Measurements from ENCODE around the gene ZBTB46. TPM values are rescaled to one million over a fixed set of nuclear protein-coding genes. Genes with fewer than 3 reads are reported as not detected.

Gene ZBTB46
- total RNA-seq, 2 donors from 2014 or later = 7.9 to 12.2 TPM

GRCh38 chr20:63846128-63846771 is 15.2 kb upstream of the ZBTB46 start:
- H3K4me3 ChIP-seq = no peak overlapping the region
- H3K27ac ChIP-seq = no peak overlapping the region

GRCh38 chr20:63844511-63844991 is 13.5 kb upstream of the ZBTB46 start:
- Histone ChIP-seq H3K27me3 (replicated peaks; ENCODE audit: insufficient read depth) (peaks cover 6% of the 10 kb centered on the region), H3K36me3 (no peaks in the 10 kb centered on the region), H3K4me3 (no peak overlapping the region), H3K4me1 (replicated peaks) (no peaks in the 10 kb centered on the region), H3K9me3 (no peaks in the 10 kb centered on the region), H3K27ac (no peak overlapping the region)
- 68% methylated on average over 9 of the region's 9 CpGs for WGBS
- TF ChIP-seq POLR2A (IDR thresholded peaks at IDR 0.05) = no peak
- TF ChIP-seq CTCF (IDR thresholded peaks at IDR 0.05) = no peak
- no peak for TF ChIP-seq POLR2AphosphoS5 (IDR thresholded peaks at IDR 0.05)
- DNase-seq (ENCODE audit: low spot score) = no peak
- intact Hi-C loops (cut with DNase I) = no loop called here

More at GRCh38 chr20:63846128-63846771, 15.2 kb upstream of the ZBTB46 start:
- peaks cover 6% of the 10 kb centered on the region for H3K27me3 ChIP-seq (replicated peaks; ENCODE audit: insufficient read depth)
- no peaks in the 10 kb centered on the region for H3K36me3 ChIP-seq
- no peaks in the 10 kb centered on the region for H3K4me1 ChIP-seq (replicated peaks)
- no peaks in the 10 kb centered on the region for H3K9me3 ChIP-seq
- 2% methylated on average over 24 of the region's 24 CpGs for WGBS
- TF ChIP-seq POLR2A (IDR thresholded peaks at IDR 0.05) (no peak), POLR2AphosphoS5 (IDR thresholded peaks at IDR 0.05) (no peak), CTCF (IDR thresholded peaks at IDR 0.05) (no peak)
- intact Hi-C loops (cut with DNase I) = no loop called here
- no peak for DNase-seq (ENCODE audit: low spot score)

GRCh38 chr20:63843778-63844177 is 12.7 kb upstream of the ZBTB46 start:
- no peaks in the 10 kb centered on the region for H3K36me3 ChIP-seq

GRCh38 chr20:63843222-63843621 is 12.2 kb upstream of the ZBTB46 start:
- Histone ChIP-seq H3K4me1 (replicated peaks) (no peaks in the 10 kb centered on the region), H3K9me3 (no peaks in the 10 kb centered on the region), H3K27me3 (replicated peaks; ENCODE audit: insufficient read depth) (peaks cover 6% of the 10 kb centered on the region), H3K4me3 (no peak overlapping the region), H3K36me3 (no peaks in the 10 kb centered on the region), H3K27ac (no peak overlapping the region)
- intact Hi-C loops (cut with DNase I) = no loop called here
- WGBS = 71% methylated on average over 12 of the region's 12 CpGs
- DNase-seq (ENCODE audit: low spot score) = no peak
- TF ChIP-seq POLR2A (IDR thresholded peaks at IDR 0.05) = no peak
- TF ChIP-seq POLR2AphosphoS5 (IDR thresholded peaks at IDR 0.05) = no peak
- no peak for TF ChIP-seq CTCF (IDR thresholded peaks at IDR 0.05)

More at GRCh38 chr20:63843778-63844177, 12.7 kb upstream of the ZBTB46 start:
- Histone ChIP-seq H3K4me1 (replicated peaks) (no peaks in the 10 kb centered on the region), H3K27ac (no peak overlapping the region), H3K4me3 (no peak overlapping the region), H3K27me3 (replicated peaks; ENCODE audit: insufficient read depth) (peaks cover 6% of the 10 kb centered on the region), H3K9me3 (no peaks in the 10 kb centered on the region)
- TF ChIP-seq CTCF (IDR thresholded peaks at IDR 0.05) (no peak), POLR2A (IDR thresholded peaks at IDR 0.05) (no peak), POLR2AphosphoS5 (IDR thresholded peaks at IDR 0.05) (no peak)
- DNase-seq (ENCODE audit: low spot score) = no peak
- intact Hi-C loops (cut with DNase I) = no loop called here
- 56% methylated on average over 13 of the region's 16 CpGs for WGBS

- Histone ChIP-seq H3K4me3 (no peak overlapping the region), H3K36me3 (no peaks in the 10 kb centered on the region), H3K9me3 (no peaks in the 10 kb centered on the region), H3K27ac (no peak overlapping the region), H3K27me3 (replicated peaks; ENCODE audit: insufficient read depth) (peaks cover 6% of the 10 kb centered on the region), H3K4me1 (replicated peaks) (no peaks in the 10 kb centered on the region)
- TF ChIP-seq CTCF (IDR thresholded peaks at IDR 0.05) (no peak), POLR2A (IDR thresholded peaks at IDR 0.05) (no peak), POLR2AphosphoS5 (IDR thresholded peaks at IDR 0.05) (no peak)
- DNase-seq (ENCODE audit: low spot score) = no peak
- intact Hi-C loops (cut with DNase I) = no loop called here
- WGBS = 73% methylated on average over 9 of the region's 9 CpGs
These were observed 11.2 kb upstream of the ZBTB46 start for GRCh38 chr20:63842258-63842657.

Data from prostate gland (tissue), 2 donors.